Measurements from ENCODE around the gene ANGEL1. TPM values are rescaled to one million over a fixed set of nuclear protein-coding genes. Genes with fewer than 3 reads are reported as not detected.

ANGEL1 gene
- polyA plus RNA-seq, 12 donors: 12.7 to 31.7 (median 20.3) TPM; not detected in 1

DNA sequence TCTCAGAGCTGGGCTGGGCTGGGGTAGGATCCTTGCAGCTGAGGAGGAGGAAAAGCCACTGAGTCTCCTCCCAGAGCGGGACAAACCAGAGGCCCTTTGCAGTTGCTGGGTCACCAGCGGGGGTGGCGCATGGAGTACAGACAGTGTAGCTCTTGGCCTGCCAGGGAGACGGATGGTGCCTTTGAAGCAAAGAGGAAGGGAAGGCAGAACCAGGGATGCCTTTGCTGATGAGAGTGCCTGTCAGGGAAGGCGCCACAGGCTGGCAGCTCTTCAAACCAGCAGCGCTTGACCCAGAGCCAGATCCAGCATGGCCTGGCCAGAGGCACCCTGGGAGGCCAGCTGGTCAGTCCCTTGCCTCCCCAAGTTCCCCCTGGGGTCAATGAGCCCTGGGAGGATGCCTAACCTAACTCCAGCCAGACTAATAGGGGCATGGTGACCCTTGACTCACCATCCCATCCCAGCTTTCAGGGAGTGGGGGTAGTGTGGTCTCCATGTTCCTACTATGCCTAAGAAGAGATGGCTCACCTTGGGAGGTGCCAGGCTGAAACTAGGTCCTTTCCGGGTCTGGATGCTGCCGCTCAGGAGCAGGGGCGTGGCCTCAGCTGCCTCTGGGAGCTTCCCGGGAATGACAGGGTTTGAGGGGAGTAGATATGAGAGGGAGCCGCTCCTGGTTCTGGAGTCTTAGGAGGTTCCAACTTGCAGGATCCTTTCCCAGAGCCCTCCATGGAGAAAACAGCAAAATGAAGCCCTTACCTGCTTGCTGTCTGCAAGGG is 31.6 kb downstream of the ANGEL1 start:
- no peak for DNase-seq

- no peak for DNase-seq
Observed at GRCh38 chr14:76780360-76780759, 32.3 kb downstream of the ANGEL1 start.

DNA sequence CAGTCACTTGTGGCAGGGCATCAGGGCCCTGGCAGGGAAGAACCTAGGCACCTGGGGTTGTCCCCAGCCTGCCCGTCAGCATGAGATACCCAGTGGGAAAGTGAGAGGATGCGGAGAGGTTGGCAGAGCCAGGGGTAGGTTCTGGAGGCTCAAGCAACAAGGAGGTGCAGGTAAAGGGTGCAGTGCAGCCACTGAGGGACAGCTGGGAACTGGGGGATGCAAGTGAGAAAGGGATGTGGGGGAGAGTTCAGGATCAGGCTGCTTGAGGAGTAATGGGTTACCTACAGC is 32.7 kb downstream of the ANGEL1 start:
- no peak for DNase-seq

- no peak for DNase-seq
Observed at GRCh38 chr14:76779221-76780057, 33.2 kb downstream of the ANGEL1 start.

GRCh38 chr14:76778546-76779215 is 34.0 kb downstream of the ANGEL1 start:
- no peak for DNase-seq

DNA sequence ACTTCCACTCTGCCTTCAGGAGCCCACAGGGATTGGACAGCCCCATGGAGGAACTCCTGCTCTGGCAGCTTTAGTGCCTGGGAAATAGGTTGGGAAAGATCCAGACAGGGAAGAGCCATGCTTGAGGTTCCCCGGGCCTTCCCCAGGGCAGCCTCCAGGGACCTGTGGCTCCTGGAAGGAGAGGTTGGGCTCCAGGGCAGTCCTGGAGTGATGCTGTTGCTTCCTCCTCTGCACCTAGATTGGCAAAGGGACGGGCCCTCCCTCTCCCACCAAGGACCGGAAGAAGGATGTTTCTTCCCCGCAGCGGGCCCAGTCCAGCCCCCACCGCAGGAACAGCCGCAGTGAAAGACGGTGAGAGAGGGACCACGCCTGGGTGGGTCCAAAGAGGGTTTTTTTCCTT is 35.0 kb downstream of the ANGEL1 start:
- no peak for DNase-seq

GRCh38 chr14:76776428-76777251 is 36.0 kb downstream of the ANGEL1 start:
- no peak for DNase-seq

GRCh38 chr14:76775695-76776427 is 36.8 kb downstream of the ANGEL1 start:
- DNase-seq: no peak

- DNase-seq: no peak
Observed at GRCh38 chr14:76774821-76775694, 37.6 kb downstream of the ANGEL1 start.

DNA sequence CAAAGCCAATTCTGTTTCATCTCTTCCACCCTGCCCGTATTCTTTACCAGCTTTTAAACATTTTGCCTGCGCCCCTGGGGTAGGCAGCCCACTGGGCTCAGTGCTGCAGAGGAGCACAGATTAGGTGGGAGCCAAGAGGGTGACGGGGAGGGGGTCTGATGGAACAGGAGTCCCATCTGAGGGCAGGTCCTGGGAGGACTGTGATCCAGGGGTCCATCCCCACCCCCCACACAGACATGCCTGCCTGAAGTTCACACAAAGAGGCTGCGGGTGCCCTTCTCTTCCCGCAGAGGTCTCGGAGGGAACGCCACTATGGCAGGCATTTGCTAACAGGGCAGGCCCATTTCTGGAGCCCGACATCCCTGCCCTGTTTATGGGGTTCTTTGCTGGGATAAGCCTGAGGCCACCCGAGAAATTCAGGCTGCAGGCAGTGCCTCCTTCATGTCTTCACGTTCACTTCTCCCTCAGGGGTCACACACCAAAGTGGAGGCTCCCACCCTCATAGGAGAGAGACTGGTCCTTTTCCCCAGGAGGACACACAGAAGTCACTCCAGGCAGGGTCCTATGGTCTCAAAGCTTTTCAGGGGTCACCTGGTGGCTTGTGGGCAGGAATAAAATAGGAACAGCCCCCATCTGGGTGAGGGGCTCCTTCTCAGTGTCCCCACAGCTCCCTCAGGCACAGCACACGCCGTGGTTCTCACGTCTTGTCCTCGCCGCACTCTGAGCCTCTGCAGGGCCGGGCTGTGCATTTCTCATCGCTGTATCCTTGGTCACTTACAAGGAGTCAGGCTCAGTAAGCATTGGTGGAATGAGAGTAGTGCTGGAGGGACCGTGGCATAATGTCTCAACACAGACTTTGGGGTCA is 38.5 kb downstream of the ANGEL1 start:
- DNase-seq: no peak

DNA sequence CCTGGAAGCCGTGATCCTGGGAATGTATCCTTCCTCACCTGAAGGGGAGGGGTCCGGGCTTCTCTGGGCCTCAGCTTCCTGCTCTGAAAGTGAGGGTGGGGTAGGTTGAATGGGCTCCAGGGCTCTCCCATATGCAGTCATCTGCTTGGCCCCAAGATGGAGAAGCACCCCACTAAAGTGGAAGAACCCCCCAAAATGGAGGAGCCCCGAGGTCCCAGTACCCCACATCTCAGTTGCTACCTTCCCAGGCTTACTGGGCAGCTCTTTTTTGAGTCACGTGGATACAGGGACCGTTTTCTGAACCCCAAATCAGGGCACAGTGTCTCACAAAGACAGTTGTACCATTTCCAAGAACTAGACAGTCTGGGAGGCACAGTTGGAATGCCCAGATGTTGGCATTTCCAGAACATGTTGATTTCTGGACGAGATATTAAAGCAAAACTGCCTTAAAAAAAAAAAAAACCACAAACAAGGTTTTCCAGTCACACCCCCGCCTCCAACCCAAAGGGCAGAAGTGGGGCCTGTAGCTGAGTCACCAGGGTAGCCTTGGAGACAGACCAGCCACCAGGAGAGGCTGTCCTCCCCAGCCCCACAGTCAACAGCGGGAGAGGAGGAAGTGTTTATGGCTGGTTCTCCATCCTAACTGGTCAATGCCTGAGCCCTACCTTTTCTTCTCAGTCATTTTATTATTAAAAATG is 39.3 kb downstream of the ANGEL1 start:
- no peak for DNase-seq

DNA sequence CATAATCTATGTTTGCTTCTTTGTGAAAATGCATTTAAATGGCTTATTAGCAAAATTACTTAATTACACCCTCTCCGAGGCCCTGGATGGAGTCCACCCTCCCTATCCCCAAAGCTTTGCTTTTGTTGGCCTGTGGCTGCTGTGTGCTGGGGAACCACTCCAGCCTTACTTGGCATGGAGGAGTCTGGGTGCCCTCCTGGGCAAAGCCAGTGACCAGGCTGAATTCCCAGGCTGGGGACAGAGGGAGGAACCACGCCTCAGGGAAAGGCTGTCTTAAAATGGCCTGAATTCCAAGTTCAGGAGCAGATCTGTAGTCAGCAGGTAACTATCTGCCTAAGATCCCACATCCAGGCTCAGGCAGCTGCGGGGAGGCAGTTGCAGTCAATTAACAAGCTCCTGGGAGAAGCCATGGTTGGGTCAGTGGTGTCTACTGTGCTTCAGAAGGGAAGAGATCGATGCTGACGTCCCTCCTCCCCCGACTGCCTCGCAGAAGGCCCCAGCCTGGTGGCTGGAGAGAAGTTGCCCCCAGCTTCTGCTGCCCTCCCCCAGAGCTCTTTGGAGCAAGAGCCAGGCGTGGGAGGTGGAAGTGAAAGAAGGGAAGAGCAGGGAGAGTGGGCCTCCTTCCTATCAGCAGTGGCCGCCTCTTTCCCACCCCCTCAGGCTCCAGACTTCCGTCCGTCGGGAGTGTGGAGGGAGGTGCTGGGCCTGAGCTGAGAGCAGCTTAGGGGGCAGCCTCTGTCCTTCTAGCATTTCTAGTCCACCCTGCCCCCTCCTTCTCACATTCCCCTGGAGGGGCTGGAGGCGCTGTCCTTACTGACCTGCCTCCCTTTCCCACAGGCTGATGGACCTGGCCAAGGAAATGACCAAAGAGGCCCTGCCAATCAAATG is 40.1 kb downstream of the ANGEL1 start:
- no peak for DNase-seq

- no peak for DNase-seq
Observed at GRCh38 chr14:76771437-76771980, 41.2 kb downstream of the ANGEL1 start.

DNA sequence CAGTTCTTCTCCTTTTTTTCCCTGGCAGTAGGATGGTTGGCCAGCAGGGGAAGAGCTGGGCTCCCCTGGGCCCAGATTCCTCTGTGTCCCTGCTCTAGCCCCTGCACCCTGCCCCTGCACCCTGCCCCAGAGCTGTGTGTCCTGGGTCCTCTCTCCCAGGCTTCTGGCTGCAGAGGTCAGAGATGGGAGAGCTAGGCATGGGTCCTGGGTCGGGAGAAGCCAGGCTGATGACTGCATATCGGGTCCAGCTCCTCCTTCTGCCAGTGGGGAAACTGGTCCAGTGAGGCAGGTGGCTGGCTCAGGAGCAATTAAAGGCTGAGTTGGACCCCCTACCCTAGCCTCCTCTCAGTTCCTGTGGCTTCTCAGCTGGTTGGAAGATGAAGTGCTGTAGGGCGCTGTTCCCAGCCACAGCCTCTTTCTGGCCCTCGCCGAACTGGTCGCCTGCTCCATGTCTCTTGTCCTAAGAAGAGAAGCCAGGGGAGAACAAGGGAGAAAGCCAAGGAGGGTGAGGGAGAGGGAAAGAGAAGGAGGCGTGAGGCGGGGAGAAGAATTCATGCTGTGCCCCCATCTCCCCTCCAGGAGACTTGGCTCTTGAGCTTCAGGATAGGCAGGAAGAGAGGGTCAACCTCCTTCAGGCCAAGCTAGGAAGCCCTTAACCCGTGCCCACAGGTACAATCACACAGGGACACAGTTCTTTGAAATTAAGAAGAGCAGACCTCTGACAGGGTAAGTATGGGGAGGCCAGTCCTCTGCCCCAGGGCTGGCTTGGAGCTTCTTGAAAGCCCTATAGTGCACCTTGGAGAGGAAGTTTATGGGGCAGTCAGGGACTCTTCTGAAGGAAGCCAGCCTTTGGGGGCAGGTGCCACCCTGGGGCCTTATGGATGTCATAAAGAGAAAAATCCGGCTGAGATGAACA is 41.9 kb downstream of the ANGEL1 start:
- DNase-seq: no peak

GRCh38 chr14:76769636-76770292 is 42.9 kb downstream of the ANGEL1 start:
- DNase-seq: no peak

Measured in muscle of arm (tissue), 12 donors.